Retinal pigment epithelial cell (primary cell): Measurements from ENCODE around the gene PLK2.

Experiments used
- DNase-seq: peaks from one replicate; pipeline ENCODE4 v3.0.0-alpha.2; 2010; ENCODE audit warnings: low read depth
- H3K4me3 ChIP-seq: 2 replicates; pipeline ENCODE4 v1.5.1; 2011; ENCODE audit warnings: mild to moderate bottlenecking, low read length, control low read depth, moderate library complexity
- TF ChIP-seq, protein P1 (sequence below): conservative IDR thresholded peaks from 2 replicates; pipeline ENCODE4 v1.5.1; 2011; ENCODE audit warnings: low read depth, low read length, control low read depth, inconsistent platforms

PLK2 gene

DNA sequence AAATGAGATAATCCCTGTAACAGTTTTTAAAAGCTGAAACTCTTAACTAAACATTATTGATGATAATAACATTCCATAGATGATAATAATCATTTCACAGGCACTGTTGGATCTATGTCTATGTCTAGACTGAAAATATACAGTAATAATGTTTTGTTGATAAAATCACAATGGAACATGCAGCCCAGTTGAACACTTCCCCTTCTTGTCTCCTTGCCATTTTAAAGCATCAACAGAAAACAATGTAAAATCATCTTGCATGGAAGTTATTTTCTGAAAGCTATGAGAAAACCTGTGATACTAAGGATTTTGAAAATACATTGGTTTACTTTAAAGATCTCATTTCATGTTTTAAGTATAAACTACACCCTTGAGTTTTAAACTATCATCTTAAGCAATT is 33.3 kb upstream of the PLK2 start:
- TF ChIP-seq, protein P1, sequence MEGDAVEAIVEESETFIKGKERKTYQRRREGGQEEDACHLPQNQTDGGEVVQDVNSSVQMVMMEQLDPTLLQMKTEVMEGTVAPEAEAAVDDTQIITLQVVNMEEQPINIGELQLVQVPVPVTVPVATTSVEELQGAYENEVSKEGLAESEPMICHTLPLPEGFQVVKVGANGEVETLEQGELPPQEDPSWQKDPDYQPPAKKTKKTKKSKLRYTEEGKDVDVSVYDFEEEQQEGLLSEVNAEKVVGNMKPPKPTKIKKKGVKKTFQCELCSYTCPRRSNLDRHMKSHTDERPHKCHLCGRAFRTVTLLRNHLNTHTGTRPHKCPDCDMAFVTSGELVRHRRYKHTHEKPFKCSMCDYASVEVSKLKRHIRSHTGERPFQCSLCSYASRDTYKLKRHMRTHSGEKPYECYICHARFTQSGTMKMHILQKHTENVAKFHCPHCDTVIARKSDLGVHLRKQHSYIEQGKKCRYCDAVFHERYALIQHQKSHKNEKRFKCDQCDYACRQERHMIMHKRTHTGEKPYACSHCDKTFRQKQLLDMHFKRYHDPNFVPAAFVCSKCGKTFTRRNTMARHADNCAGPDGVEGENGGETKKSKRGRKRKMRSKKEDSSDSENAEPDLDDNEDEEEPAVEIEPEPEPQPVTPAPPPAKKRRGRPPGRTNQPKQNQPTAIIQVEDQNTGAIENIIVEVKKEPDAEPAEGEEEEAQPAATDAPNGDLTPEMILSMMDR, result no peak
- no peak overlapping the region for H3K4me3 ChIP-seq
- DNase-seq, result no peak

GRCh38 chr5:58491216-58491892 is 31.5 kb upstream of the PLK2 start, which contains the start of gene GAPT:
Gene GAPT (plus strand): TSS chr5:58491435. CDS start chr5:58494537, 3,102 bp downstream.
- DNase-seq, result no peak
- no peak within 1 kb of the TSS for H3K4me3 ChIP-seq
- TF ChIP-seq, protein P1, result no peak

DNA sequence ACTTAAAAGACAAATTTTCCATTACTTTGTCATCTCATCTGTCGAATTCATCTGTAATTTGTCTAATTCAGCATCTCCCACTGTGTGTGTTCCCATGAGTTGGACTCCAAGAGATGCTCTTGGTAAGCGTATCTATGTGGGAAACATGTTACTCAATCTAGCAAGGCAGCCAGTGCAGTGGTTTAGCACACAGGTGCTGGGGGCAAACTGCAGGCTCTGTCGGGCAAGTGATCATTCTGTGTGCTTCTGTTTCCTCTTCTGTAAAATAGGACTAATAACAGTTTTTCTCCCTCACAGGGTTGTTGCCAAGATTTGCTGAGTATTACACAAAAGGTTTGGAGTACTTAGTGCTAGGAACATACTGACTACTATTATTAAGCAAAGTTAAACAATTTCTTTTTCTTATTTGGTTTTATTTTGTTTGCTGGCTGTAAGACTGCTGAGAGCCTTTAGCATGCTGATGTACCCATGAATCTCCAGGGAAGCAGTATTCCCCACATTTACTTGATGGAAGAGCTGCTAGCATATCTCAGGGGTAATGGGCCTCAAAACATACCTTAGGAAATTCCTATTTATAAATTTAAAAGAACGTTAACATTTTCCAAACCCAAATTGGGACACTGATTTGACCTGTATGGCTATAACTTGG is 30.6 kb upstream of the PLK2 start:
- no peak overlapping the region for H3K4me3 ChIP-seq
- TF ChIP-seq, protein P1, result no peak
- no peak for DNase-seq

DNA sequence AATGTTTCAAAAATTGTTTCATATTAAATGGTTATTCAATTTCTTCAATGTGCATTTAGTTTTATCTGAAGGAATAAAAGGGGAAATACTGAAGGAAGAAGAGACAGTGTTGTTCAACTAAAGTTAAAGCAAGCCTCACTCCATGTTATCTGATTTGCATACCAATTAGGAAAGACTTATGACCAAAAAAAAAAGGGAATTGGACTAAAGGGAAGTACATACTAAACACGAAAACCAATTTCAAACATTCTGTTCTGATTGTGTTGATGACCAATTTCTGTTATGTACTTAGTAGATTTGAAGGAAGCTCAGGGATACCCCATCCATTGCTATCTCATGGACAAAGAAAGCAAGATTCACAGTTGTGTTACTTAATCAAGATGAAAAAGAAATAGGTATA is 26.4 kb upstream of the PLK2 start:
- H3K4me3 ChIP-seq, result no peak overlapping the region
- TF ChIP-seq, protein P1, result no peak
- no peak for DNase-seq

DNA sequence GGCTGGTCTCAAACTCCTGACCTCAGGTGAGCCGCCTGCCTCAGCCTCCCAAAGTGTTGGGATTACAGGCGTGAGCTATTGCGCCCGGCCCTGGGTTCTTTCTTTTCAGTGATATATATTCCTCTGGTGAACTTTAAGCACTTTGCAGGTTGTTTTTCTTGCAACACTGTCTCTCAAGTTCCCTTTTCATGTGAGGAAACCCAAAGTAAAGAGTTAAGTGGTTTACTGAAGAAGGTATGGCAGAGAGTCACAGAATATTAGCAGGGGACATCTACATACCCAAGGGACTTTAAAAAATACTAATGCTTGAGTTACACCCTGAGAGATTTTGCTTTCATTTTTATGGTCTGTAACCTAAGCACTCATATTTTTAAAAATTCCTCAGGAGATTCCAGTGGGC is 24.6 kb upstream of the PLK2 start:
- TF ChIP-seq, protein P1, result no peak
- DNase-seq, result no peak
- H3K4me3 ChIP-seq, result no peak overlapping the region

DNA sequence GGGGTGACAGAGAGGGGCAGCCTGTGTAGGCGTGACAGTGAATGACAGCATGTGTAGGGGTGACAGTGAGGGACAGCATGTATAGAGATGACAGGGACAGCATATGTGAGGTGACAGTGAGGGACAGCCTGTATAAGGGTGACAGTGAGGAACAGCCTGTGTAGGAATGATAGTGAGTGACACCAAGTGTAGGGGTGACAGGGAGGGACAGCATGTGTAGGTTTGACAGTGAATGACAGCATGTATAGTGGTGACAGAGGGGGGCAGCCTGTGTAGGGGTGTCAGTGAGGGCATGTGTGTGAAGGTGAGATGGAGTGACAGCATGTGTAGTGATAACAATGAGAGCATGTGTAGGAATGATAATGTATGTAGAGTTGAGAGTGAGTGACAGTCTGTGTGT is 22.6 kb upstream of the PLK2 start:
- DNase-seq, result no peak
- H3K4me3 ChIP-seq, result no peak overlapping the region
- TF ChIP-seq, protein P1, result no peak

- TF ChIP-seq, protein P1, result no peak
- H3K4me3 ChIP-seq, result no peak overlapping the region
- DNase-seq, result no peak
Observed at GRCh38 chr5:58481828-58482227, 21.9 kb upstream of the PLK2 start.
